ENCODE measurements around the gene GFPT2.

DNA sequence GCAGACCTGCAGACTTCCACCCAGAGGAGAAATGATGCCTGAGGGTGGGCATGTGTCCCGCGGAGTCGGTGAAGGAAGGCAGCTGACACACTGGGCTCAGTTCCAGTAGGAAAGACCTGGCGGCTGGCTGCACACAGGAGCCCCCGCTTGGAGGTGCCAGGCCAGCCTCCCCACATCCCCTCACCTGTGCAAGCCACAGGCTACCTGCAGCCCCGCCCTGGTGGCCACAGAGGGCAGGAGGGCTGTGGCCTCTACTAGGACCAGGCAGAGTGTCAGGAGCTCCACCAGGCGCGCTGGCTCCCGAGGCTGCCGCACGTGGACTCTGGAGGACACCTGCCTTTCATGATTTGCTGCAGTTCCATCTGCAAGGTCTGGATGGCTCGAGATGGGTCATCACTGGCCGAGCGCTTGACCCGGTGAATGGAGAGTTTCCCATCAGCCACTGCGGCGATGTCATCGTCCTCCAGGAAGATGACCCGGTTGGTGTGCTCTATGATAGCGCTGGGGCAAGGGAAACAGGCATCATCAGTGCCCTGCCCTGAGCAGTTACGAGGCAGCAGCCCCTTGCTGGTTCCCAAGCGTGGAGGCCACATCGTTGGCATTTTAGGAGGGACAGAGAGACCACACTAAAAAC lies 34.6 kb downstream of the GFPT2 start:
- TF ChIP-seq SUZ12 (IDR thresholded peaks at IDR 0.05; ENCODE audit: extremely low read depth, insufficient read depth, insufficient read length) (no peak), YY1 (IDR thresholded peaks at IDR 0.05; ENCODE audit: insufficient read depth, insufficient read length) (no peak), ZNF274 (IDR thresholded peaks at IDR 0.05; ENCODE audit: low read depth, low read length) (no peak)

Data from NT2/D1 (cell line).